HepG2 (cell line): ENCODE measurements around the gene PTCD3. TPM values are rescaled to one million over a fixed set of nuclear protein-coding genes. Genes with fewer than 3 reads are reported as not detected.

Experiments
- ATAC-seq: fragments of 200-7000 bp; cut with Tn5 transposase; 3 replicates; pipeline ENCODE4 v1.9.1; 2020; ENCODE audit warnings: mild to moderate bottlenecking, moderate library complexity
- BruUV-seq: library from RNA; stranded (reverse); fragments of 400-500 nt; replicated peaks from 2 replicates; lab custom pipeline; 2021; lab: Mats Ljungman, UMichigan
- CTCF ChIA-PET: fragments of 300-600 bp; formaldehyde crosslinking; extraction: SDS; loops from one replicate; lab custom pipeline; 2021; ENCODE audit warnings: low total read pairs, inconsistent platforms, low intra/inter-chr PET ratio; lab: Yijun Ruan, JAX
- POLR2A ChIA-PET: fragments of 350-600 bp; sonication (Branson Sonifier 250); formaldehyde crosslinking; loops from one replicate; lab custom pipeline; 2020; ENCODE audit warnings: antibody characterized with exemption, inconsistent platforms; lab: Yijun Ruan, JAX
- DNase-seq: peaks from one replicate; pipeline ENCODE4 v3.0.0-alpha.2; 2015; ENCODE audit warnings: low spot score
- FAIRE-seq: peaks from 3 replicates; lab custom pipeline; 2011; peaks lifted over from hg19 to GRCh38; lab: Jason Lieb, UNC
- H2AFZ ChIP-seq: one replicate; pipeline ENCODE4 v1.6.1; 2011; ENCODE audit warnings: low read length, inconsistent platforms
- H3K27ac ChIP-seq: fragments of 300-600 bp; 3 replicates; pipeline ENCODE4 v1.8.0; 2011; ENCODE audit warnings: mixed run types, mild to moderate bottlenecking, mixed read lengths, low read length, inconsistent platforms; ENCODE audit not compliant: insufficient read depth; ENCODE audit errors: extremely low read length
- H3K27me3 ChIP-seq, 2 experiments: fragments of 200-600 bp in 1 of 2; 2 replicates in 1 of 2; 3 replicates in 1 of 2; pipeline versions ENCODE4 v1.6.0 to v1.8.0; 2011; ENCODE audit warnings: low read length in 2 of 2, mild to moderate bottlenecking in 2 of 2, moderate library complexity in 2 of 2, inconsistent platforms in 1 of 2; ENCODE audit not compliant: insufficient read depth in 2 of 2, control insufficient read depth in 1 of 2
- H3K36me3 ChIP-seq, 2 experiments: fragments of 200-600 bp in 1 of 2; replicated peaks in 1 of 2; 2 replicates in 1 of 2; 3 replicates in 1 of 2; pipeline versions ENCODE4 v1.5.1 to v1.8.0; 2011; ENCODE audit warnings: low read length in 2 of 2, inconsistent platforms in 1 of 2; ENCODE audit not compliant: insufficient read depth in 2 of 2, control insufficient read depth in 1 of 2
- H3K4me1 ChIP-seq: 2 replicates; pipeline ENCODE4 v1.5.1; 2012; ENCODE audit warnings: low read length, inconsistent platforms; ENCODE audit not compliant: insufficient read depth
- H3K4me2 ChIP-seq: 2 replicates; pipeline ENCODE4 v1.6.0; 2011; ENCODE audit warnings: low read depth, low read length, inconsistent platforms
- H3K4me3 ChIP-seq, 3 experiments: fragments of 200-600 bp in 1 of 3; sonication (generic), shearing (Covaris generic) in 1 of 3; replicated peaks in 1 of 3; 2 replicates each; pipeline ENCODE4 v1.5.1; 2011 to 2016; ENCODE audit warnings: low read length in 3 of 3, inconsistent platforms in 2 of 3, low read depth in 2 of 3, mild to moderate bottlenecking in 2 of 3, control low read depth in 1 of 3, mixed read lengths in 1 of 3; ENCODE audit not compliant: insufficient read depth in 1 of 3
- H3K79me2 ChIP-seq: one replicate; pipeline ENCODE4 v1.6.1; 2011; ENCODE audit warnings: low read length, inconsistent platforms; ENCODE audit not compliant: insufficient read depth
- H3K9ac ChIP-seq: 2 replicates; pipeline ENCODE4 v1.6.0; 2011; ENCODE audit warnings: mild to moderate bottlenecking, low read depth, low read length, inconsistent platforms; ENCODE audit not compliant: insufficient read depth
- H3K9me3 ChIP-seq: 2 replicates; pipeline ENCODE4 v1.5.1; 2012; ENCODE audit warnings: mild to moderate bottlenecking, low read length
- H4K20me1 ChIP-seq: 2 replicates; pipeline ENCODE4 v1.6.0; 2011; ENCODE audit warnings: inconsistent platforms, mild to moderate bottlenecking, low read length, moderate library complexity; ENCODE audit not compliant: insufficient read depth
- AFF4 ChIP-seq: sonication (generic); formaldehyde crosslinking; IDR thresholded peaks from 2 replicates; pipeline ENCODE4 v1.4.0; 2020; ENCODE audit warnings: missing genetic modification reagents
- ATF5 ChIP-seq: sonication (generic); formaldehyde crosslinking; IDR thresholded peaks from 2 replicates; pipeline ENCODE4 v1.4.0; 2020; ENCODE audit warnings: mild to moderate bottlenecking, low read depth, missing genetic modification reagents
- BRCA1 ChIP-seq: sonication (generic); formaldehyde crosslinking; IDR thresholded peaks from 2 replicates; pipeline ENCODE4 v1.4.0; 2020; ENCODE audit warnings: missing genetic modification reagents
- CBFB ChIP-seq: sonication (generic); formaldehyde crosslinking; IDR thresholded peaks from 2 replicates; pipeline ENCODE4 v1.4.0; 2020; ENCODE audit warnings: missing genetic modification reagents
- DPF2 ChIP-seq: sonication (generic); formaldehyde crosslinking; IDR thresholded peaks from 2 replicates; pipeline ENCODE4 v1.4.0; 2020; ENCODE audit warnings: mild to moderate bottlenecking, low read depth, missing genetic modification reagents, borderline replicate concordance
- HIC2 ChIP-seq: sonication (generic); formaldehyde crosslinking; IDR thresholded peaks from 2 replicates; pipeline ENCODE4 v1.9.0; 2022; ENCODE audit warnings: low read depth, missing genetic modification reagents
- HMGA1 ChIP-seq: sonication (generic); formaldehyde crosslinking; conservative IDR thresholded peaks from 2 replicates; pipeline ENCODE4 v1.4.0; 2020; ENCODE audit warnings: missing genetic modification reagents
- MEF2D ChIP-seq: sonication (generic); formaldehyde crosslinking; IDR thresholded peaks from 2 replicates; pipeline ENCODE4 v1.5.1; 2020; ENCODE audit warnings: mild to moderate bottlenecking, missing genetic modification reagents
- POLR2AphosphoS2 ChIP-seq: IDR thresholded peaks from 2 replicates; pipeline ENCODE4 v1.6.1; 2011; ENCODE audit warnings: low read depth, low read length, improper control_type of control experiment
- SMAD9 ChIP-seq: sonication (generic); formaldehyde crosslinking; IDR thresholded peaks from 2 replicates; pipeline ENCODE4 v1.5.1; 2020; ENCODE audit warnings: mild to moderate bottlenecking, missing genetic modification reagents
- TFAP4 ChIP-seq: sonication (generic); IDR thresholded peaks from 2 replicates; pipeline ENCODE4 v1.6.1; 2016; ENCODE audit warnings: low read depth, borderline replicate concordance
- ZEB1 ChIP-seq: IDR thresholded peaks from 2 replicates; pipeline ENCODE4 v1.6.1; 2012; ENCODE audit warnings: mild to moderate bottlenecking, low read depth, inconsistent platforms; ENCODE audit not compliant: insufficient replicate concordance
- ZFAT ChIP-seq: sonication (generic); formaldehyde crosslinking; conservative IDR thresholded peaks from 2 replicates; pipeline ENCODE4 v1.8.1; 2023; ENCODE audit warnings: missing genetic modification reagents, inconsistent platforms
- ZNF354B ChIP-seq: sonication (generic); formaldehyde crosslinking; IDR thresholded peaks from 2 replicates; pipeline ENCODE4 v1.8.0; 2022; ENCODE audit warnings: mild to moderate bottlenecking, missing genetic modification reagents
- ZNF792 ChIP-seq: IDR thresholded peaks from 2 replicates; pipeline ENCODE4 v1.6.1; 2016
- ZSCAN25 ChIP-seq: sonication (generic); formaldehyde crosslinking; IDR thresholded peaks from 2 replicates; pipeline ENCODE4 v1.8.0; 2022; ENCODE audit warnings: mild to moderate bottlenecking, missing genetic modification reagents
- WGBS: methylation state at CpG from one replicate; pipeline ENCODE4 v1.1.6; 2017; ENCODE audit warnings: low lambda C conversion rate; 5-methylcytosine and 5-hydroxymethylcytosine counted together
- in situ Hi-C: cut with HindIII; loops from 2 replicates; pipeline ENCODE4 v1.10.0; 2017; ENCODE audit warnings: low pct_unique_long_range_greater_than_20kb; ENCODE audit not compliant: extremely low pct_ligation_motif_present
- intact Hi-C: fragments of 100-400 bp; cut with micrococcal nuclease; formaldehyde crosslinking; loops from one replicate; pipeline ENCODE4 v1.10.0; 2022; ENCODE audit not compliant: unreplicated experiment
- polyA plus RNA-seq, 8 experiments: library from polyadenylated mRNA; depleted of rRNA in 3 of 8; stranded (reverse) in 7 of 8; unstranded in 1 of 8; fragments of >200 nt; fragmentation: Illumina TruSeq in 4 of 8; extraction: Trizol in 4 of 8; gene quantifications; 2 replicates each; pipeline versions ENCODE4 v1.2.1 to v1.2.3, GENCODE V29; 2011 to 2016; ENCODE audit warnings: low read depth in 4 of 8, missing spikeins in 1 of 8, mixed read lengths in 1 of 8; ENCODE audit not compliant: insufficient read depth in 1 of 8
- total RNA-seq, 5 experiments: library from RNA; depleted of rRNA; stranded (reverse); fragments of >200 nt; fragmentation: Illumina TruSeq; extraction: Trizol; gene quantifications; 2 replicates each; pipeline ENCODE4 v1.2.3, GENCODE V29; 2016; ENCODE audit warnings: low read depth in 1 of 5

Gene PTCD3
- total and polyA plus RNA-seq, 2 of the 13 experiments (the other 11 are each of a cell fraction or from before 2014, with no cell fraction given): 124 to 309 TPM

- TF ChIP-seq ZFAT: no peak
- no peak for TF ChIP-seq POLR2AphosphoS2
- TF ChIP-seq ZSCAN25 (CRISPR knock-in tag): no peak
- no peak for TF ChIP-seq CBFB (CRISPR knock-in tag)
- no peak for TF ChIP-seq SMAD9
- TF ChIP-seq DPF2 (CRISPR knock-in tag): no peak
- no peak for TF ChIP-seq BRCA1
- TF ChIP-seq AFF4 (CRISPR knock-in tag): no peak
Observed at GRCh38 chr2:86135653-86136052, 29.6 kb downstream of the PTCD3 start (continued).

GRCh38 chr2:86136141-86136540 lies 30.1 kb downstream of the PTCD3 start:
- intact Hi-C loops (no loop called here), in situ Hi-C loops (no loop called here)
- no peak for ATAC-seq
- Histone ChIP-seq H3K9me3 (no peaks in the 10 kb centered on the region), H2AFZ (no peak overlapping the region), H3K79me2 (no peaks in the 10 kb centered on the region), H4K20me1 (no peaks in the 10 kb centered on the region), H3K4me3 (no peak overlapping the region), H3K9ac (no peak overlapping the region), H3K36me3 (peaks cover 48 to 94% of the 10 kb centered on the region in 2 experiments), H3K27me3 (no peaks in the 10 kb centered on the region), H3K4me2 (no peak overlapping the region), H3K4me1 (peaks cover 18% of the 10 kb centered on the region), H3K27ac (no peak overlapping the region)
- WGBS: 97% methylated on average over 2 of the region's 2 CpGs
- no peak for DNase-seq
- no peak for FAIRE-seq
- ChIA-PET POLR2A (no interaction called here), CTCF (no interaction called here)
- BruUV-seq: no TSS peak
- TF ChIP-seq HMGA1 (CRISPR knock-in tag) (no peak), ATF5 (CRISPR knock-in tag) (no peak), ZEB1 (no peak), DPF2 (CRISPR knock-in tag) (no peak), ZNF354B (CRISPR knock-in tag) (no peak), HIC2 (CRISPR knock-in tag) (no peak), MEF2D (CRISPR knock-in tag) (no peak), TFAP4 (no peak), ZNF792 (CRISPR knock-in tag) (no peak)
